NT2/D1 (cell line): ENCODE data around the gene RFC4.

Source experiments
- DNase-seq: peaks from one replicate; pipeline ENCODE4 v3.0.0-alpha.2; 2011; ENCODE audit warnings: low read depth, low spot score
- H3K27me3 ChIP-seq: 2 replicates; pipeline ENCODE4 v1.6.0; 2011; ENCODE audit warnings: mild to moderate bottlenecking; ENCODE audit not compliant: insufficient read length, insufficient read depth
- H3K36me3 ChIP-seq: 2 replicates; pipeline ENCODE4 v1.6.1; 2011; ENCODE audit warnings: mild to moderate bottlenecking, low read length, mixed read lengths; ENCODE audit not compliant: insufficient read depth, insufficient read length
- H3K4me1 ChIP-seq: 2 replicates; pipeline ENCODE4 v1.5.1; 2011; ENCODE audit not compliant: insufficient read depth, insufficient read length
- H3K4me3 ChIP-seq: 2 replicates; pipeline ENCODE4 v1.5.1; 2011; ENCODE audit warnings: low read depth; ENCODE audit not compliant: insufficient read length
- H3K9ac ChIP-seq: 2 replicates; pipeline ENCODE4 v1.6.0; 2011; ENCODE audit warnings: low read depth; ENCODE audit not compliant: insufficient read length
- H3K9me3 ChIP-seq: 2 replicates; pipeline ENCODE4 v1.5.1; 2011; ENCODE audit warnings: mild to moderate bottlenecking, low read length; ENCODE audit not compliant: insufficient read depth
- SUZ12 ChIP-seq: IDR thresholded peaks from 2 replicates; pipeline ENCODE4 v1.6.1; 2011; ENCODE audit not compliant: insufficient read length, insufficient read depth; ENCODE audit errors: extremely low read depth
- YY1 ChIP-seq: IDR thresholded peaks from 2 replicates; pipeline ENCODE4 v1.6.1; 2011; ENCODE audit not compliant: insufficient read length, insufficient read depth
- ZNF274 ChIP-seq: IDR thresholded peaks from 2 replicates; pipeline ENCODE4 v1.6.1; 2011; ENCODE audit warnings: mild to moderate bottlenecking, low read depth, low read length

The RFC4 gene

GRCh38 chr3:186751480-186751879 lies 54.8 kb downstream of the RFC4 start:
- H3K36me3 ChIP-seq = no peaks in the 10 kb centered on the region
- H3K9ac ChIP-seq = no peak overlapping the region
- no peak for TF ChIP-seq SUZ12
- TF ChIP-seq ZNF274 = no peak
- TF ChIP-seq YY1 = no peak
- H3K9me3 ChIP-seq = no peaks in the 10 kb centered on the region
- peaks cover 4% of the 10 kb centered on the region for H3K4me1 ChIP-seq
- DNase-seq = no peak
- no peaks in the 10 kb centered on the region for H3K27me3 ChIP-seq
- H3K4me3 ChIP-seq = no peak overlapping the region

GRCh38 chr3:186750316-186750715 lies 56.0 kb downstream of the RFC4 start:
- peaks cover 4% of the 10 kb centered on the region for H3K4me1 ChIP-seq
- H3K27me3 ChIP-seq = no peaks in the 10 kb centered on the region
- DNase-seq = no peak
- H3K9me3 ChIP-seq = no peaks in the 10 kb centered on the region
- no peak overlapping the region for H3K9ac ChIP-seq
- no peaks in the 10 kb centered on the region for H3K36me3 ChIP-seq
- TF ChIP-seq ZNF274 = no peak
- TF ChIP-seq SUZ12 = no peak
- TF ChIP-seq YY1 = no peak
- no peak overlapping the region for H3K4me3 ChIP-seq

GRCh38 chr3:186746008-186746407 lies 60.3 kb downstream of the RFC4 start:
- peak; percentile 83 for DNase-seq
- H3K9ac ChIP-seq = no peak overlapping the region
- H3K27me3 ChIP-seq = no peaks in the 10 kb centered on the region
- H3K4me3 ChIP-seq = no peak overlapping the region
- H3K9me3 ChIP-seq = no peaks in the 10 kb centered on the region
- H3K4me1 ChIP-seq = no peaks in the 10 kb centered on the region
- H3K36me3 ChIP-seq = no peaks in the 10 kb centered on the region
- TF ChIP-seq YY1 (no peak), SUZ12 (no peak), ZNF274 (no peak)

DNA sequence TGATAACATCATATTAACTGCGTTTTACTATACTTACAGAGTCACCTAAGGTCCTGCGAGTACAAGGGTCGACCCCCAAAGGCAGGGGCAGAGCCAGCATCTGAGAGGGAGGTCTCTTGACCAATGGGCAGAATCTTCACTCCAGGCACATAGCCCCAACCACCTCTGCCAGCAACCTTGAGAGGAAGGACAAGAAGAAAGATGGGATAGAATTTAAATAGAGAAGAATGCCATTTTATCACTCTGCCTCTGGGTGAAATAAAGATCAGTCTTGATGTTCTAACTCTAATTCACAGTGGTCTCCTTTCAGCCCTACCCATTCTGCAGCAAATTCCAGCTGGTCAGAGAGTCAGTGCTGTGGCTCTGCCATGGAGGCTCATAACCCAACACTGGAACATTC lies 62.6 kb downstream of the RFC4 start:
- no peaks in the 10 kb centered on the region for H3K4me1 ChIP-seq
- H3K4me3 ChIP-seq = no peak overlapping the region
- no peak overlapping the region for H3K9ac ChIP-seq

DNA sequence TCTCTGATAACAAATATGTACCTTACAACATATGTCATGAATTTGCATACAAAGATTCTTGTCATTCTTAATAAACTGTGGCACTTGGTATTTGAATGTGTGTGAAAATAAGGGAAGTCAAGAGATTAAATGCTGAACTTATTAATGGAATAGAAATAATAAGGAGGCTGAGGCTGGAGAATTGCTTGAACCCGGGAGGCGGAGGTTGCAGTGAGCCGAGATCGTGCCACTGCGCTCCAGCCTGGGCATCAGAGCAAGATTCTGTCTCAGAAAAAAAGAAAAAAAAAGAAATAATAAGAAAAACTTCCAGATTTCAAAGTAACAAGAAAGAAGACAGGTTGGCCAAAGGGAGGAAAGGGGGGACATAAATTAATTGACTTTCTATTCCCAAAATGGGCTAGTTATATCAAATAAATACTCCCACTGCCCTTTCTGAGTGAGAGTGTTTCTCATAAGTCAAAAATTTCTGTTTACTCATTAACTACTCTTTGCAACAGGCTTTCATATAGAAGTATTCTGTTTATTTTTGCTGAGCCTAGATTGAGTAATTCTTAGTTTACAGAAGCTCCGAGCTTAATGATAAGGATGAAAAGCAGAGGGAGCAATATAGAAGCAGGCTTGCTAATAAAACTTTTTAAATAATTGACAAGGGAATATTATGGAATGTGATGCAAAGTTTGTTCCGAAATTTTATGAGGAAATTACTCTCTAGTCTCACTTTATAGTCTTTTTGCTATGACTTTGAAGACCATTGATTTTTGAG lies 63.5 kb downstream of the RFC4 start:
- H3K36me3 ChIP-seq = no peaks in the 10 kb centered on the region

More for the DNA sequence above, 62.6 kb downstream of the RFC4 start:
- TF ChIP-seq YY1 (no peak), SUZ12 (no peak), ZNF274 (no peak)
- DNase-seq = no peak
- Histone ChIP-seq H3K27me3 (no peaks in the 10 kb centered on the region), H3K36me3 (no peaks in the 10 kb centered on the region), H3K9me3 (no peaks in the 10 kb centered on the region)

More for the DNA sequence above, 63.5 kb downstream of the RFC4 start:
- no peak overlapping the region for H3K4me3 ChIP-seq
- TF ChIP-seq YY1 = no peak
- TF ChIP-seq ZNF274 = no peak
- TF ChIP-seq SUZ12 = no peak
- H3K27me3 ChIP-seq = no peaks in the 10 kb centered on the region
- H3K4me1 ChIP-seq = no peaks in the 10 kb centered on the region
- no peak for DNase-seq
- no peaks in the 10 kb centered on the region for H3K9me3 ChIP-seq
- H3K9ac ChIP-seq = no peak overlapping the region
